ENCODE results near the gene CHMP3. TPM values are rescaled to one million over a fixed set of nuclear protein-coding genes. Genes with fewer than 3 reads are reported as not detected.
"Not testable (repeated sequence)": the region's sequence is repeated elsewhere in the genome, so short reads cannot be mapped to it uniquely, and the experiment has no call there.

CHMP3 gene
- total and polyA plus RNA-seq, 12 donors, result 26.1 to 203 (median 96.3) TPM

DNA sequence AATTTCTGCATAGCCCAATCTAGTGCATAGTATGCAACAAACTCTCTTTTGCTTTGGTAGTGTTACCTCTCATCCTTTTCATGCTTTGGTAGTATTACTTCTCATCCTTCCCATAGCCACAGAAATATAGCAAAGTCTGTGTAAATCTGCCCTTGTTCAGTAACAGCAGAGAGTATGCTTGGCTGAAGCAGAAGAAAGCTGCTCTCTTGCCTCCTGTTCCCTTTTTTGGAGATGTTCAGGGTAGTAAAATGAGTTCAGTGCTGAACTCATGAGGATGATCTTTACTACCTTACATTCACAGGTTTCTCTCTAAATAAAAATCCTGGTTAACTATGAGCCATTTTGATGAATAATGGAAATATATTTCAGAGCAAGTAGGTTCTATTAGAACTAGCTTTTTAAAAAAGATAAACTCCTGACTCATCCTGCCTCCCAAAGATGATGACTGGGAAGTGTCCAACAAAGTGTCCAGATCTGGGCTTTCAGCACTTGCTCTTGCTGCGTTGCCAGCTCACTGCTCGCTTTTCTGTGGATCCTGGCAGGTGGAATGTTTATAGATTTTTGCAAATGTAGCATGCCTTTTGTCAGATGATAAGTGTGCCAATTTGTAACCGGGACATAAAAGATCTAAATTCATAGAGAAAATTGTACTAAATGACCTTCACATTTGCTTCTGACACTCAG, 29.4 kb upstream of the CHMP3 start:
- H3K27me3 ChIP-seq, result no peaks in the 10 kb centered on the region
- H3K27ac ChIP-seq, result no peak overlapping the region
- no peaks in the 10 kb centered on the region for H3K36me3 ChIP-seq (replicated peaks in 1 of 2)
- TF ChIP-seq POLR2A (IDR thresholded peaks at IDR 0.05), result no peak
- TF ChIP-seq, protein P1, sequence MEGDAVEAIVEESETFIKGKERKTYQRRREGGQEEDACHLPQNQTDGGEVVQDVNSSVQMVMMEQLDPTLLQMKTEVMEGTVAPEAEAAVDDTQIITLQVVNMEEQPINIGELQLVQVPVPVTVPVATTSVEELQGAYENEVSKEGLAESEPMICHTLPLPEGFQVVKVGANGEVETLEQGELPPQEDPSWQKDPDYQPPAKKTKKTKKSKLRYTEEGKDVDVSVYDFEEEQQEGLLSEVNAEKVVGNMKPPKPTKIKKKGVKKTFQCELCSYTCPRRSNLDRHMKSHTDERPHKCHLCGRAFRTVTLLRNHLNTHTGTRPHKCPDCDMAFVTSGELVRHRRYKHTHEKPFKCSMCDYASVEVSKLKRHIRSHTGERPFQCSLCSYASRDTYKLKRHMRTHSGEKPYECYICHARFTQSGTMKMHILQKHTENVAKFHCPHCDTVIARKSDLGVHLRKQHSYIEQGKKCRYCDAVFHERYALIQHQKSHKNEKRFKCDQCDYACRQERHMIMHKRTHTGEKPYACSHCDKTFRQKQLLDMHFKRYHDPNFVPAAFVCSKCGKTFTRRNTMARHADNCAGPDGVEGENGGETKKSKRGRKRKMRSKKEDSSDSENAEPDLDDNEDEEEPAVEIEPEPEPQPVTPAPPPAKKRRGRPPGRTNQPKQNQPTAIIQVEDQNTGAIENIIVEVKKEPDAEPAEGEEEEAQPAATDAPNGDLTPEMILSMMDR (IDR thresholded peaks at IDR 0.05), result no peak
- peak; percentile 27 to 63 (median 49) for DNase-seq
- no peak overlapping the region for H3K4me3 ChIP-seq
- intact Hi-C loops (cut with DNase I), result no loop called here
- 22 to 30% (median 25%) methylated on average over 3 of the region's 3 CpGs for whole genome bisulfite sequencing, 4 donors
- peaks cover 0 to 8% of the 10 kb centered on the region in 2 donors for H3K4me1 ChIP-seq (replicated peaks in 1 of 2)
- no peaks in the 10 kb centered on the region for H3K9me3 ChIP-seq (replicated peaks in 1 of 3)

DNA sequence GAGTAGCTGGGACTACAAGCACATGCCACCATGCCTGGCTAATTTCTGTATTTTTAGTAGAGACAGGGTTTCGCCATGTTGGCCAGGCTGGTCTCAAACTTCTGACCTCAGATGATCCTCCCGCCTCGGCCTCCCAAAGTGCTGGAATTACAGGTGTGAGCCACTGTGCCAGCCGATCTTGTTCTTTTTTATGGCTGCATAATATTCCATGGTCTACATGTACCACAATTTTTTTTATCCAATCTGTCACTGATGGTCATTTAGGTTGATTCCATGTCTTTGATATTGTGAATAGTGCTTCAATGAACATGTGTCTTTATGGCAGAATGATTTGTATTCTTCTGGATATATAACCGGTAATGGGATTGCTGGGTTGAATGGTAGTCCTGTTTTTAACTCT, 26.5 kb upstream of the CHMP3 start:
- intact Hi-C loops (cut with DNase I); H3K27ac ChIP-seq; H3K27me3 ChIP-seq; H3K4me1 ChIP-seq (replicated peaks in 1 of 2); DNase-seq; H3K4me3 ChIP-seq; H3K36me3 ChIP-seq (replicated peaks in 1 of 2); H3K9me3 ChIP-seq (replicated peaks in 1 of 3): not testable (repeated sequence)
- 95 to 96% (median 95%) methylated on average over 5 of the region's 5 CpGs for WGBS, 4 donors

GRCh38 chr2:86584151-86584913, 21.1 kb upstream of the CHMP3 start:
- peak in 1 of 7 donors; percentile 5 for DNase-seq
- H3K27ac ChIP-seq, result peak overlapping the region in 2 of 5 donors; percentile 1 to 13
- no peaks in the 10 kb centered on the region for H3K27me3 ChIP-seq
- no peak for TF ChIP-seq POLR2A (IDR thresholded peaks at IDR 0.05)
- TF ChIP-seq, protein P1 (IDR thresholded peaks at IDR 0.05), result no peak
- WGBS, 4 donors, result 59 to 76% (median 65%) methylated on average over 2 of the region's 2 CpGs
- H3K9me3 ChIP-seq (replicated peaks in 1 of 3), result no peaks in the 10 kb centered on the region
- no peaks in the 10 kb centered on the region for H3K36me3 ChIP-seq (replicated peaks in 1 of 2)
- H3K4me1 ChIP-seq (replicated peaks in 1 of 2), result peaks cover 0 to 4% of the 10 kb centered on the region in 2 donors
- intact Hi-C loops (cut with DNase I), result no loop called here
- H3K4me3 ChIP-seq, result no peak overlapping the region

GRCh38 chr2:86580560-86580959, 17.3 kb upstream of the CHMP3 start:
- no peak overlapping the region for H3K27ac ChIP-seq
- DNase-seq, result no peak
- TF ChIP-seq POLR2A (IDR thresholded peaks at IDR 0.05), result no peak
- TF ChIP-seq, protein P1 (IDR thresholded peaks at IDR 0.05), result no peak
- intact Hi-C loops (cut with DNase I), result no loop called here
- no peaks in the 10 kb centered on the region for H3K9me3 ChIP-seq (replicated peaks in 1 of 3)
- no peaks in the 10 kb centered on the region for H3K36me3 ChIP-seq (replicated peaks in 1 of 2)
- peaks cover 0 to 4% of the 10 kb centered on the region in 2 donors for H3K4me1 ChIP-seq (replicated peaks in 1 of 2)
- no peak overlapping the region for H3K4me3 ChIP-seq
- no peaks in the 10 kb centered on the region for H3K27me3 ChIP-seq

Measured in adrenal gland (tissue), 12 donors.